Fibroblast of the aortic adventitia (primary cell): ENCODE measurements around the gene ACP7. TPM values are rescaled to one million over a fixed set of nuclear protein-coding genes. Genes with fewer than 3 reads are reported as not detected.
A peak's percentile ranks its signal among the peaks of the same experiment; 100 is the strongest.

Experiments used
- DNase-seq: peaks from one replicate; pipeline ENCODE4 v3.0.0-alpha.2; 2010; ENCODE audit warnings: low read depth
- H3K4me3 ChIP-seq: 2 replicates; pipeline ENCODE4 v1.5.1; 2011; ENCODE audit warnings: low read depth, mild to moderate bottlenecking, control low read depth, low read length, moderate library complexity
- total RNA-seq: library from RNA; depleted of rRNA; stranded (reverse); fragments of >200 nt; gene quantifications from 2 replicates; pipeline ENCODE4 v1.2.3, GENCODE V29; 2012; ENCODE audit warnings: low replicate concordance
- TF ChIP-seq, protein P1 (sequence below): IDR thresholded peaks from 2 replicates; pipeline ENCODE4 v1.5.1; 2011; ENCODE audit warnings: mild to moderate bottlenecking, low read length, control low read depth, inconsistent platforms; ENCODE audit not compliant: insufficient read depth

ACP7 gene
- total RNA-seq, 1 donor, result 0.45 TPM

DNA sequence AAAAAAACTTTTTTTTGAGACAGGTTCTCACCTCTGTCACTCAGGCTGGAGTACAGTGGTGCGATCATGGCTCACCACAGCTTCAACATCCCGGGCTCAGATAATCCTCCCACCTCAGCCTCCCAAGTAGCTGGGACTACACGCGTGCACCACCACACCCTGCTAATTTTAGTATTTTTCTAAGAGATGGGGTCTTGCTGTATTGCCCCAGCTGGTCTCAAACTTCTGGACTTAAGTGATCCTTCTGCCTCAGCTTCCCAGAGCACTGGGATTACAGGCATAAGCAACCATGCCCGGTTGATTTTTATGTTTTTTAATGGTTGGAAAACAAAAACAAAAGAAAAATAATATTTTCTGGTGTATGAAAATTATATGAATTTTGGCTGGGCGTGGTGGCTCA lies 9.2 kb upstream of the ACP7 start:
- no peak overlapping the region for H3K4me3 ChIP-seq
- DNase-seq, result no peak
- TF ChIP-seq, protein P1, sequence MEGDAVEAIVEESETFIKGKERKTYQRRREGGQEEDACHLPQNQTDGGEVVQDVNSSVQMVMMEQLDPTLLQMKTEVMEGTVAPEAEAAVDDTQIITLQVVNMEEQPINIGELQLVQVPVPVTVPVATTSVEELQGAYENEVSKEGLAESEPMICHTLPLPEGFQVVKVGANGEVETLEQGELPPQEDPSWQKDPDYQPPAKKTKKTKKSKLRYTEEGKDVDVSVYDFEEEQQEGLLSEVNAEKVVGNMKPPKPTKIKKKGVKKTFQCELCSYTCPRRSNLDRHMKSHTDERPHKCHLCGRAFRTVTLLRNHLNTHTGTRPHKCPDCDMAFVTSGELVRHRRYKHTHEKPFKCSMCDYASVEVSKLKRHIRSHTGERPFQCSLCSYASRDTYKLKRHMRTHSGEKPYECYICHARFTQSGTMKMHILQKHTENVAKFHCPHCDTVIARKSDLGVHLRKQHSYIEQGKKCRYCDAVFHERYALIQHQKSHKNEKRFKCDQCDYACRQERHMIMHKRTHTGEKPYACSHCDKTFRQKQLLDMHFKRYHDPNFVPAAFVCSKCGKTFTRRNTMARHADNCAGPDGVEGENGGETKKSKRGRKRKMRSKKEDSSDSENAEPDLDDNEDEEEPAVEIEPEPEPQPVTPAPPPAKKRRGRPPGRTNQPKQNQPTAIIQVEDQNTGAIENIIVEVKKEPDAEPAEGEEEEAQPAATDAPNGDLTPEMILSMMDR, result no peak

DNA sequence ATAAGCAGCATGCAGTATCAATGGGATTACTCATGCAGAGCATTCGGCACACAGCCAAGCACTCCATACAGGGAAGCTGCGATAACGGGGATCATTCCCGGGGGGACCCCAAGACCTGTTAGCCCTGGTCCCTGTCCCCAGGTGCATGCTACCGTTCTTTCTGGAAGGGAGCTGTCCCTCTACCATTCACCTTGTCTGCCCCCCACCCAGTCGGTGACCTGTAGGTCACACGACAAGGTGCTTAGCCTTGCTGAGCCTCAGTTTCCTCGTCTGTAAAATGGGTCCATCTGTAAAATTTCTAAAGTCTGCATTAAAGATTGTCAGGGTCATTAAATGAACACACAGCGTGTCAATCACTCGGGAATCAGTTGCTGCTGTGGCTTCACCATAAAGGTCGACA lies 6.8 kb upstream of the ACP7 start:
- H3K4me3 ChIP-seq, result no peak overlapping the region
- TF ChIP-seq, protein P1, result no peak
- no peak for DNase-seq

DNA sequence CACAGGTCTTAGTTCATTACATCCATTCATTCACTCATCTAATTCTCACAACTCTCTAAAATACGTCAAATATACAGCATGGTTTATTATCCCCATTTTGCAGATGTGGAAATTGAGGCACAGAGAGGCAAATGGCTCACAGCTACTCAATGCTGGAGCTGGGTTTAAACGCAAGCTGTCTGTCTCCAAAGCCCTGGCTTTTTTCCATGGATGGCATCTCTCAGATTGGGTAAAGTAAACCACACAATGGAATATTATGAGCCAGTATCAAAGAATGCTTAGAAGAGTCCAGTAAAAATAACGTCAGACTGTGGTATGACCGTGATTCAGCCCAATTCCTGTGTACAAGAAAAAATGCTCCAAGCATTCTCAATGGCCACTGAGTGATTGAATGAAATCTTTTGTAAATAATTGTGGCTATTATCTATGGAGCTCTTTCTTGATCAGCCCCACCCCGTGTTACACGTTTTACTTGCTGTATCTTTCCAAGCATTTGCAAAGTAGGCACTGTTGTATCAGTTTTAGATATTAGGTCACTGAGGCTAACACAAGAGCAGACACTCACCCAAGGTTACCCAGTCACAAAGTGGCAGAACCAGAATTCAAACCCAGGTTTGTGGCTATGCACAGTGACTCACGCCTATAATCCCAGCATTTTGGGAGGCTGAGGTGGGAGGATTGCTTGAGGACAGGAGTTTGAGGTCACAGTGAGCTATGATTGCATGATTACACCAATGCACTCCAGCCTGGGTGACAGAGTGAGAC lies 5.5 kb upstream of the ACP7 start:
- DNase-seq, result peak; percentile 99
- H3K4me3 ChIP-seq, result no peak overlapping the region
- TF ChIP-seq, protein P1, result no peak

GRCh38 chr19:39080431-39080830 lies 3.7 kb upstream of the ACP7 start:
- H3K4me3 ChIP-seq, result no peak overlapping the region
- TF ChIP-seq, protein P1, result no peak
- DNase-seq, result no peak

- TF ChIP-seq, protein P1, result no peak
- DNase-seq, result no peak
- H3K4me3 ChIP-seq, result no peak overlapping the region
These were observed 2.0 kb upstream of the ACP7 start for GRCh38 chr19:39082167-39082566.

GRCh38 chr19:39082745-39083598 lies 1.2 kb upstream of the ACP7 start:
- peak overlapping the region; percentile 60 for H3K4me3 ChIP-seq
- DNase-seq, result peak; percentile 33
- TF ChIP-seq, protein P1, result no peak
